Omental fat pad (tissue), 4 donors: ENCODE measurements around the gene HECA. TPM values are rescaled to one million over a fixed set of nuclear protein-coding genes. Genes with fewer than 3 reads are reported as not detected.

Experiments
- ATAC-seq: fragments of 150-250 bp; one replicate; pipeline ENCODE4 v1.9.1; 2016; ENCODE audit warnings: mild to moderate bottlenecking, moderate library complexity; ENCODE audit not compliant: low FRiP score
- DNase-seq: peaks from one replicate; pipeline ENCODE4 v3.0.0-alpha.2; 2019; ENCODE audit warnings: low spot score
- CTCF ChIP-seq, 3 donors: fragments of 450-650 bp; IDR thresholded peaks; one replicate each; pipeline ENCODE4 v1.5.1; 2016 to 2017; ENCODE audit warnings: antibody characterized with exemption in 3 of 3, mild to moderate bottlenecking in 3 of 3, moderate library complexity in 2 of 3
- total RNA-seq, 4 donors: library from RNA; depleted of rRNA; stranded (reverse); fragments of >200 nt; gene quantifications; one replicate each; pipeline ENCODE4 v1.1.0, GENCODE V29; 2016

Gene HECA
- total RNA-seq, 4 donors from 2014 or later = 37.6 to 59.4 (median 45.2) TPM

GRCh38 chr6:139146317-139146726, 11.4 kb downstream of the HECA start:
- DNase-seq (no peak), ATAC-seq (no peak)
- no peak for TF ChIP-seq CTCF (IDR thresholded peaks at IDR 0.05)

GRCh38 chr6:139147628-139148027, 12.7 kb downstream of the HECA start:
- DNase-seq = no peak
- no peak for ATAC-seq
- TF ChIP-seq CTCF (IDR thresholded peaks at IDR 0.05) = no peak

GRCh38 chr6:139148557-139149235, 13.8 kb downstream of the HECA start:
- DNase-seq = no peak
- no peak for ATAC-seq
- TF ChIP-seq CTCF (IDR thresholded peaks at IDR 0.05) = no peak

- ATAC-seq (no peak), DNase-seq (no peak)
- no peak for TF ChIP-seq CTCF (IDR thresholded peaks at IDR 0.05)
These were observed 14.5 kb downstream of the HECA start for GRCh38 chr6:139149383-139149782.

GRCh38 chr6:139150920-139151319, 16.0 kb downstream of the HECA start:
- no peak for TF ChIP-seq CTCF (IDR thresholded peaks at IDR 0.05)
- DNase-seq (no peak), ATAC-seq (no peak)

- ATAC-seq = no peak
- no peak for DNase-seq
These were observed 16.7 kb downstream of the HECA start for GRCh38 chr6:139151425-139152087.

More at GRCh38 chr6:139151425-139152087, 16.7 kb downstream of the HECA start:
- no peak for TF ChIP-seq CTCF (IDR thresholded peaks at IDR 0.05)
